AG04449 (cell line): Measurements from ENCODE around the gene CDH5.
"Not testable (repeated sequence)": the region's sequence is repeated elsewhere in the genome, so short reads cannot be mapped to it uniquely, and the experiment has no call there.

Source experiments
- CTCF ChIA-PET: fragments of 350-600 bp; formaldehyde crosslinking; extraction: SDS; loops from one replicate; lab custom pipeline; 2021; ENCODE audit warnings: antibody characterized with exemption; lab: Yijun Ruan, JAX
- POLR2A ChIA-PET: fragments of 400-600, 350-600 bp; formaldehyde crosslinking; extraction: SDS; loops from one replicate; lab custom pipeline; 2020; ENCODE audit warnings: antibody characterized with exemption, inconsistent platforms; lab: Yijun Ruan, JAX
- DNase-seq: peaks from one replicate; pipeline ENCODE4 v3.0.0-alpha.2; 2010; ENCODE audit warnings: low read depth, low spot score
- H3K4me3 ChIP-seq: 2 replicates; pipeline ENCODE4 v1.5.1; 2011; ENCODE audit warnings: low read depth, mild to moderate bottlenecking, control low read depth, low read length
- CTCF ChIP-seq: IDR thresholded peaks from one replicate; pipeline ENCODE4 v1.5.1; 2011; ENCODE audit warnings: mild to moderate bottlenecking, moderate library complexity, low read length, control low read depth, inconsistent platforms; ENCODE audit not compliant: insufficient read depth; ENCODE audit errors: missing control alignments

CDH5 gene

GRCh38 chr16:66325717-66326376, 40.6 kb upstream of the CDH5 start:
- ChIA-PET CTCF (interaction anchor here (0.6 to 5.0 kb wide), 4 partner anchors 9 to 531 kb away, joined by 3 to 30 read pairs (median 8); no protein-coding TSS in a partner anchor), POLR2A (no interaction called here)
- DNase-seq = no peak
- no peak overlapping the region for H3K4me3 ChIP-seq
- TF ChIP-seq CTCF = no peak

GRCh38 chr16:66326991-66327513, 39.4 kb upstream of the CDH5 start:
- DNase-seq = no peak
- TF ChIP-seq CTCF = no peak
- CTCF ChIA-PET = interaction anchor here (1.2 to 5.0 kb wide), 3 partner anchors 11 to 17 kb away, joined by 3 to 30 read pairs (median 10); no protein-coding TSS in a partner anchor
- POLR2A ChIA-PET = no interaction called here
- no peak overlapping the region for H3K4me3 ChIP-seq

- no peak for TF ChIP-seq CTCF
- DNase-seq = no peak
- ChIA-PET POLR2A (no interaction called here), CTCF (interaction anchor here (0.9 to 5.0 kb wide), 4 partner anchors 11 to 16 kb away, joined by 3 to 30 read pairs (median 4); no protein-coding TSS in a partner anchor)
- no peak overlapping the region for H3K4me3 ChIP-seq
Observed at GRCh38 chr16:66328282-66328681, 38.2 kb upstream of the CDH5 start.

GRCh38 chr16:66331464-66331863, 35.0 kb upstream of the CDH5 start:
- CTCF ChIA-PET = interaction anchor here (4.0 kb wide), 1 partner anchor 11 kb away, joined by 39 read pairs; no protein-coding TSS in a partner anchor
- DNase-seq, POLR2A ChIA-PET, H3K4me3 ChIP-seq: not testable (repeated sequence)

- TF ChIP-seq CTCF = no peak
- H3K4me3 ChIP-seq = no peak overlapping the region
- DNase-seq = no peak
- POLR2A ChIA-PET = no interaction called here
- CTCF ChIA-PET = interaction anchor here (1.1 to 4.0 kb wide), 3 partner anchors 10 to 25 kb away, joined by 3 to 39 read pairs (median 4); no protein-coding TSS in a partner anchor
Observed at GRCh38 chr16:66332634-66333610, 33.6 kb upstream of the CDH5 start.

GRCh38 chr16:66334853-66335574, 31.5 kb upstream of the CDH5 start:
- no peak for DNase-seq
- TF ChIP-seq CTCF = no peak
- no peak overlapping the region for H3K4me3 ChIP-seq
- CTCF ChIA-PET = interaction anchor here (0.9 to 12.2 kb wide), 5 partner anchors 10 to 21 kb away, joined by 3 to 218 read pairs (median 5); no protein-coding TSS in a partner anchor
- POLR2A ChIA-PET = no interaction called here
